Brain pericyte (primary cell): ENCODE measurements around the gene NHLRC2.

Experiments used
- DNase-seq: peaks from one replicate; pipeline ENCODE4 v3.0.0-alpha.2; 2012; ENCODE audit warnings: low read depth, low spot score

NHLRC2 gene

DNA sequence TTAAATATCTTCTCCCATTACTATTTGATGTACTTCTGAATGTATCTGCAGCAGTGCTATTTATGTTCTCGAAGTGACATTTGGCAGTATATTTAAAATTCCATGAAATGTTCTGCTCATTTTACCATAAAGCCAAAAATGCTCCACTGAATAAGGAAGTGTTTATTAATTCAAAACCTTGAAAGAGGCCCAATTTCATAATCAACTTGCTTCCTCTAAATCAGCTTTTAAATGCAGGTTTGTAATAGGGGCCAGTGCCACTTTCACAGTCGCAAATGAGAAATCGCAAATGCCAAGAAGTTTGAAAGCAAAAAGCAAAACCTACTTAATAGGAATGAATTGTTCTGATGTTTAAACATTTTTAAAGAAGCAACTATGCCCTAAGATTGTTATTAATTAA is 11.4 kb downstream of the NHLRC2 start:
- DNase-seq, result no peak

DNA sequence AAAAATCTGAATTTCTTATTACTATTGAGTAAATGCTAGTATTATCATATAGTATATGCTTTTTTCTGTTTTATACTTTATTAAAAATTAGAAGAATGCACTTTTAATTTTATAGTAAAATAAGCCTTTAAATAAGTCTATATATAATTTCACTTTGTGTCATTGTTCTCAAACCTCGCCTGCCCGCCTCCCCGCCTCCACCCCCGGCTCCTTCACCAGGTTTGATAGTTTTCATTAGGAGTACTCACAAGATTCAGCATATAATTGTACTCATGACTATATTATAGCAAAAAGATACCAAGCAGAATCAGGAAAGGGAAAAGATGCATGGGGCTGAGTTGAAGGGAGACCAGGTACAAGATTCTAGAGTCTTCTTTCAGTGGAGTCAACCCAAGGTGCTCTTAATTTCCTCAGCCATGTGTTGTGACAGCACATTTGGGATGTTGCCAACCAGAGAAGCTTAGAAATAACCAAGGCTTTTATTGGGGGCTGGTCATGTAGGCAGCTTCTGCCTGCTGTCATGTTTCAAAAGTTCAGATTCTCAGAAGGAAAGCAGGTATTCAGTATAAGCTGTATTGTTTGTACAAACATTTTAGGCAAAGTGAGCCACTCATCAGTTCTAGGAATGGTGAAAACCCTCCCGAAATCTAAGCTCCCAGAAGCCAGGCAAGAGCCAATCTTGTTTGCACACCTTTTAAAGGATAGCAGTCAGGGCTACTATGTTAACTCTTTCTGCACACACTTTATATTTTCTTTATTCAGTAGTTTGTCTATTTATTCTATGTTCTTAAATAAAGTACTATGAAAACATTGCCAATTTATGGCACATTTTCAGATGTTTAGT is 12.3 kb downstream of the NHLRC2 start:
- DNase-seq, result no peak

DNA sequence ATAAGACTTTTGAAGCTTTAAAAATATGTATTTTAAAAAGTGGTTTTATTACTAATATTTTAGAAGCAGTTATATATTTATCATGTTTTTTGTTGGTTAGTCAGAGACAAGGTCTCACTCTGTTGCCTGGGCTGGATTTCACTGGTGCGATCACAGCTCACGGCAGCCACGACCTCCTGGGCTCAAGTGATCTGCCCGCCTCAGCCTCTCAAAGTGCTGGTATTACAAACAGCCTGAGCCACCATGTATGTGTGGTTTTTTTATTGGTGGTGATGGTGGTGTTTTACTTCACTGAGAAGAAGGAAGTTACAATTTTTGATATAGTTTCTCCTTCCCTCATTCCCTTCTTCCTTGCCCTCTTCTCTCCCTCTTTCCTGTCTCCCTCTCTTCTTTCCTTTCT is 13.4 kb downstream of the NHLRC2 start:
- no peak for DNase-seq

DNA sequence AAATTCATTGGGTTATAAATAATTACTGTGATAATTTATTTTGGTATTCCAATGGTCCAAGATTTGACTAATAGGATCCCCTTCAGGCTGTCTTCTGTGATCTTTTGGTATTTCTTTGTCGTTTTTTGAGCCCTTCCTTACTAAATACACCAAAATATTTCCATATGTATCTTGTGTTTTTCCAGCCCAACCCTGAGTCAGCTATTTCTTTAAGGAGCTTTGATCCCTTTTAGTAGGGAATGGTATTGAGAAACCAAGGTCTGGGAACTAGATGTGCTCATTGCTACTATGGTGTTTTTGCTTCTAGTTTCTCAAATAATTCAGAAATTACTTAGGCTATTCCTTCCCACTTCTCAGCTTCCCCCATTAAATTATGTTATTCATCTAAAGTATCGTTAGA is 15.3 kb downstream of the NHLRC2 start:
- DNase-seq, result no peak

DNA sequence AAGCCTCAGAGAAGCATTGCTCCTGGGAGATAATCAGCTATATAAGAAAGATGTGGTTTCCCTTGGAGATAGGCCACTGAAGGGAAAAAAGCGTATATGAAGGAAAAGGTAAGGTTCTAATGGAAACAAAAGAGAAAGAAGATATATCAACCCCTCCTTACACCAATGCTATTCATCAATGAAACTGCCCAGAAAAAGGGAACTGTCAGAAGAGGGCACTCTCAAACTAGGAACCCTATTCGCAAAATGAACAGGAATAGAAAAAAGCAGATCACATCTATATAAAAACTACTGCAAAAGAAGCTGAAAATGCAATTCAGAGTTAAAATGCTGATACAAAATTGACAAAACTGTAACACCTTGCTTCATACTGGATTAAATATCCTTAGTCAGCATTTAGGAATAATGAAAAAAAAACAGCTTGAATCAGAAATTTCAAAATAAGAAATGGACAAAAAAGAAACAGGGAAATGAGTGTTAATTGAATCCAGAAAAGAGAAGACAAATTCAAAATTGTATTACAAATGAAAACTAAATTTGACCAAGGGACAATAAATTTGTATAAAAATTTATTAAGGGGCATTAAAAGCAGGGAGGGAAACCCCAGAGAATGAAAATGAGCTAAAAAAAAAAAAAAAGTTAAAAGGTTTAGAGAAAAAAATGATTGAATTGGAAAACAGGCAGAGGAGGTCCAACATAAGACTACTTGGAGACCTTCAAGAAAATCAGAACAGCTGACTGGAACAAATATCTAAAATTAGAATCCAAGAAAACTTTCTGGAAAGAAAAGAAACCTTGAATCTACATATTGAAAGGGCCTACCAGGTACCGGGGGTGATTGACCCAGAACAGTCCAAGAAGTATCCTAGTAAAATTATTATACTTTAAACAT is 17.9 kb downstream of the NHLRC2 start:
- DNase-seq, result no peak

DNA sequence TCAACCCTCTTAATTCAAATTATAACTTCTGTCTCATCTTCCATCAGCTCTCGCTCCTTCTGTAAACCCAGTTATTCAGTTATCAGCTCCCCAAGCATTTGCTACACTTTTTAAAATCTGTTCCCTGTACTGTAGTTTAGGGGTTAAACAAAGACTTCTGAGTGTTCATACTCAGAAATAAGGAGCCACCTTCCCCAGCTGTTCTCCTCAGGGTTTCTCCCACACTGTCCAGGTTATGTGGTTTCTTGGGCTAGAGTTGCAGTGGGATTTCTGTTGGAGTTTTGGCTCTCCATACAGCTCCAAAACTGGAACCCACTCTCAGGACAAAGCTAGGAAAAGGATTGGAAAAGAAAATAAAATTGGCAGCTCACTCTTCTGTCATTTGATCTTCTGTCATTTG is 20.8 kb downstream of the NHLRC2 start:
- DNase-seq, result no peak

DNA sequence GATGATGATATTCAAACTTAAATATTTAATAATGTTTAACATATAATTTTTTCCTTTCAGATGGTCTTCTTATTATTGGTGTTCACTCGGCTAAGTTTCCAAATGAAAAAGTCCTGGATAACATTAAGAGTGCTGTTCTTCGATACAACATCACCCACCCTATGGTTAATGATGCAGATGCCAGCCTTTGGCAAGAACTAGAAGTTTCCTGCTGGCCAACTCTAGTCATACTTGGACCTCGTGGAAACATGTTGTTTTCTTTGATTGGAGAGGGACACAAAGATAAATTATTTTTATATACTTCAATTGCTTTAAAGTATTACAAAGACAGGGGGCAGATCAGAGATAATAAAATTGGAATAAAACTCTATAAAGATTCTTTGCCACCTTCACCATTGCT is 22.0 kb downstream of the NHLRC2 start:
- no peak for DNase-seq

DNA sequence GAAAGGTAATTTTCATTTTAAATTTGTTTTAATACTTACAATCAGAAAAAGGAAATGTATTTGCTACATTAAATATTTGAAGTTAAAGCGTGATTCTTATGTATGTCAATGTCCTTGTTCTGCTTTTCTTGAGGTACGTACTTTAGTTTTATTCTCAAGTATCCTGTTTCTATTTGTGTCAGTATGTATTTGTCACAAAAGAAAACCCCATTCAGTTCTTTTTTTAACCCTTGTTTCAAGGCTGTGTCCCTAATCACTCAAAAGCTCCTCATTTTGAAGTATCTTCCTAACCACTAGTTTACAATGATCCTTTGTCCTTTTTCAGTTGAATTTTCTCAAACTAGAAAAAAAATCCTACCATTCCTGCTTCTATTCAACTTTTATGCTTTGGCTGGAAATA is 25.2 kb downstream of the NHLRC2 start:
- DNase-seq, result no peak

DNA sequence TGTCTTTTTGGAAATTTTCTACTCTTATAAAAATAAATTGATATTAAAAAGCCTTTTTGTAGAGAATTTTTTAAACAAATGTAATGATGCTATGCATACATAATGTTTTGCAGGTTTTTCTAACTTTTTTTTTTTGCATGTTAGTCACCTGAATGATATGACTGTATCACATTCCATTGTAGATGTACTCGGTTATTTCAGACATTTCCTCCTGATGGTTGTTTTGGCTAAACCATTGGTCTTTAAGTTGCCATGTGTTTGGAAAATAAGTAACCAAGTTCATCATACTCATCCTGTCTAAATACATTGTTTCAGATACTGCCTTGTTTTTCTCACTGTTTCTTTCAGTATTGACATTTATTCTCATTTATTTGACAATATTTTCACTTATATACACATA is 25.8 kb downstream of the NHLRC2 start:
- DNase-seq, result no peak

DNA sequence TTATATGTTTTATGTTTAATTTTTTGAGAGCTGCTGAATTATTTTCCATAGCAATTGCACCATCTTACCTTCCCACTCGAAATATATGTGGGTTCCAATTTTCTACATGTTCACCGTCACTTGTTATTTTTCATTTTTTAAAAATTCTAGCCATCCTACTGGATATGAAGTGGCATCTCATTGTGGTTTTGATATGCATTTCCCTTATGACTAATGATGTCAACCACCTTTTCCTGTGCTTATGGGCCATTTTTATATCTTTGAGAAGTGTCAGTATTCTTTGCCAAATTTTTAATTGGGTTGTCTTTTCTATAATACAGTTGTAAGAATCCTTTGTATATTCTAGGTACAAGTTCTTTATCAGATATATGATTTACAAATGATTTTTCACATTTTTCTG is 27.8 kb downstream of the NHLRC2 start:
- no peak for DNase-seq

DNA sequence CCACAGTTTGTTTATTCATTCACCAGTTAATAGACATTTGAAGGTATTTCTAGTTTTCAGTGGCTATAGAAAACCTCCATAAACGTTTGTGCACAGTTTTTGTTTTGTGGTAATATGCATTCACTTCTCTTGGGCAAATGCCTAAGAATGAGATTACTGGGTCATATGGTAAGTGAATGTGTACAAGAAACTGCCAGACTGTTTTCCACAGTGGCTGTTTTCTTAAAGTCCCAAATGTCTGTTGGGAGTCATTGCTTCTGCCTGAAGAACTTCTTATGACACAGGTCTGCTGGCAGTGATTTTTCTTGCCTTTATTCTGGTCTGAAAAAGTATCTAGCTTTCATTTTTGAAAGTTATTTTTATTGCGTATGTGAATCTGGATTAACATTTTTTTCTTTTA is 35.5 kb downstream of the NHLRC2 start:
- no peak for DNase-seq

DNA sequence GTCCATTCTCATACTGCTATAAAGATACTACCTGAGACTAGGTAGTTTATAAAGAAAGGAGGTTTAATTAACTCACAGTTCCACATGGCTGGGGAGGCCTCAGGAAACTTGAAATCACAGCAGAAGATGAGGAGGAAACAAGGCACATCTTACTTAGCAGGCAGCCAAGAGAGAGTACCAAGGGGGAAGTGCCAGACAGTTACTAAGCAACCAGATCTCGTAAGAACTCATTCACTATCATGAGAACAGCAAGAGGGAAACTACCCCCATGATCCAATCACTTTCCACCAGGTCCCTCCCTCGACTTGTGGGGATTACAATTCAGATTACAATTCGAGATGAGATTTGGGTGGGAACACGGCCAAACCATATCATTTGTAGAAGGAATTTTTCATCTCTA is 36.3 kb downstream of the NHLRC2 start:
- DNase-seq, result no peak

DNA sequence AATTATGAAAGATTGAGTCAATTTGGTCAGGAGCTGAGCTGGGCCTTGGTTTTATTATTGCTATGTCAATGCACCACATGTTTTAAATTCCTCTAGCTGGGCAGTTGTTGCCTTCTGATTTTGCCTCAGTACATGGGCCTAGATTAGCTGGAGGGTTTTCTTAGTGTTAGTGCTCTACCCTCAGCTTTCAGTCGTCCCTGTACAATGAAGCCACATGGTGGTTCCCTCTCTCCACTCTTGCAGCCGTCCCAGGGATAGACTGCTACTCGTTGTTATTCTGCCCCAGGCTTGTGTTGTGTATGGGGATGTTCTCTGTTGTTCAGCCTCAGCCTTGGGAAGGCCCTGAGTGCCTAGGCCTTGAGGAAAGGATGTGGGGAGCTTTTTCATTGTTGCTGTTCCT is 37.0 kb downstream of the NHLRC2 start:
- DNase-seq, result no peak

DNA sequence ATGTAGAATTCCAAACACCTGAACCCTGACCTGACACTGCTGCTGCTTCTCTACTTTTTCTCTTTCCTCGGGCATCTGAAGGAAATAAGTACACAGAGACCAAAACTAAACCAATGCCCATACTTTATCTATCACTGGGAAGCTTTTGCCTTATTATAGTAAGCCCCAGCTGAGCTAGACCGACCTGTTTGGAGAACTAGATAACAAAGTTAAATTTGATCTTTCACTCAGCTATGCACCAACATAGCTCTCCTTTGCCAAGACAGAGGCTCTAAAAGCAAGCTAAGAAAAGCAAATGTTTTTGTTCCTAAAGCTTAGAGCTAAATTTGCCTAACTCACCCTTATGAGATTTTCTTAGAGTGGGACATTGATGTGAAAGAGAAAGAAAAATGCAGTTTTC is 39.1 kb downstream of the NHLRC2 start:
- no peak for DNase-seq

DNA sequence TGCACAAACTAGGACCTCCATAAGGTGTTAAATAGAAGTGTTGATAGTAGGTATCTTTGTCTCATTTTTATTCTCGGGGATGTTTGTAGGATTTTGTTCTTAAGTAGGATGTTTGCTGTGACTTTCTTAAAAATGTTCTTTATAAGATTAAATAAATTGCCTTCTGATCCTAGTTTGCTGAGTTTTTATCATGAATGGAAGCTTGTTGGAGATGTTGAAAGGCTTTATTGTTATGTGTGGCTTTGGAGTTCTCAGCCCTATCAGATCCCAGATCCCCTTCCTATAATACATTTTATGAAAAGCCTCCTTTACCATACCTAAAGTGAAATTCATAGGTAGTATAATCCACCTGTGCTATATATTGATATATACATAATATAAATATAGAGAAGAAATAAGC is 40.1 kb downstream of the NHLRC2 start:
- no peak for DNase-seq

DNA sequence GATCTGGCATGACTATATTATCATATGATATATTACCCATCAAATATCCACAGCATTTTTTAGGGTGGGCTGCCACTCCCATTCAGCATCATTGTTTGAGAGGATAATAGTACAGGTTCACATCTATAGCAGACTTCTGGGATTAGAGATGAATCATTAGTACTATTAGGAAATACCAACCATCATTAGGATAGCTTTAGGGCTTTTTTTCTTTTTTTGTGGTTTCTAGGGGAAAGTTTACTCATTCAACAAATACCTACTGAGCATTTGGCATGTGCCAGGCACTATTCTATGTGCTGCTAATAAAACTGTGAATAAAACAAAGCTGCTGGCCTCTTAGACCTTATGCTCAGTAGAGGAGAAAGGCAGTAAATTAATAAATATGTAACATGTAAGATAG is 40.6 kb downstream of the NHLRC2 start:
- DNase-seq, result no peak

DNA sequence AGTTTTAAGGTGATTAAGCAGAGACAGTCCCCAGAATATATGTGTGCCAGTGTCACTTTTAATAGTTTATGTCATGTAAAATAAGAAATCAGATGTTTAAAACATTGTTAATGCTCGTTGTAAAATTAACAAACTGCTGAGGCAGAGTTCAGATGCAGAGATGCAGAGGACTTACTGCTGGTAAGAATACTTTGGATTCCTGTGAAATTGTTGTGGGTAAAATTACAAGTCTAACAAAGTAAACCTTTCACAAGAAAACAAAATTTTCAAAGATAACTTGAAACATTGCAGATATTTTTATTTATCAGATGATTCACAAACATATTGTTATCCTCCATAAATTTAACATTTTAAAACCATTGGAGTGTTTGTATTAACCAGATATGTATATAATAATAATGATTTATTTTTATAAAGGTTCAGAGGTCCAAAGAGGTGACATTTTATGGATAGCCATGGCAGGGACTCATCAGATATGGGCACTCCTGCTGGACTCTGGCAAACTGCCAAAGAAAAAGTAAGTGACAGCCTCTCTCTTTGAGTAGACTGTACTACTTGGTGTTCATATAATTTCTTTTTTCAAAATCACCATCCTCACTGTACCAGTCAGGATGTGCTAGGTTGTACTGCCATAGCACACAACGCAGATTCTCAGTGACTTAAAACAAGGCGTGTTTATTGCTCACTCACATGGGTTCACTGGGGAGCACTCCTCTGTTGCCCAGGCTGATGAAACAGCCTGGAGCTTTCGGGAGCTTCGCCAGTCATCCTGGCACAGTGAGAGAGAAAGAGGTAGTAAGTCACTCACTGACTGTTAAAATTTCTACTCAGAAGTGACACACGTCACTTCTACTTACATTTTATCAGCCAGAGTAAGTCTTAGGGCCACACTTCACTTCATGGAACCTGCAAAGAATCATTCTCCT is 43.5 kb downstream of the NHLRC2 start:
- no peak for DNase-seq

DNA sequence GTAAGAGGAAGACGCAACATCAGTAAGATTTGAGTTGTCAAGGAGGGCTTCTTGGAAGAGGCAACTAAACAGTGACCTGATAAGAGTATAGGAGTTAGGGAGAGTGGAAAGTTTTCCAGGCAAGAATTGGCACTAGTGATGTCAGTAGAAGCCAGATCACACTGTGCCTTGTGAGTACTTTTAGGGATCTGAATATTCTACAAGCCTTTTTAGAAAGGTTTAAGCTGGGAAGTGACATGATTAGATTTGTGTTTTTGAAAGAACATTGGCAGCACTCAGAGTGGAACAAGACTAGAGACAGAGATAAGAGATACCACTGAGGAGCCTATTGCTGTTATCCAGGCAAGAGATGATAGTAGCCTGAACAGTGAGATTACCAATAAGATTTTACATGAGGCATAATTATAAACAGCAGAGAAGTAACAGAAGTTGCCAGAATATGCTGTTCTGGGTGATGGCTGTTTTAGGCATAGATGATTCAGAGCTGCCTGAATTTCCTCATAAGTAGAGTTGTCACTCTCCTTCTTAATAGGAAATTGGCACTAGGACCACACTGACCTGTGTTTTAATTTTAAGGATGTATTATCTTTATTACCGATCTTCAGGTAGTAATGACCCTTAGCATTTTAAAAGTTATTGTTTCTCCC is 45.6 kb downstream of the NHLRC2 start:
- no peak for DNase-seq

DNA sequence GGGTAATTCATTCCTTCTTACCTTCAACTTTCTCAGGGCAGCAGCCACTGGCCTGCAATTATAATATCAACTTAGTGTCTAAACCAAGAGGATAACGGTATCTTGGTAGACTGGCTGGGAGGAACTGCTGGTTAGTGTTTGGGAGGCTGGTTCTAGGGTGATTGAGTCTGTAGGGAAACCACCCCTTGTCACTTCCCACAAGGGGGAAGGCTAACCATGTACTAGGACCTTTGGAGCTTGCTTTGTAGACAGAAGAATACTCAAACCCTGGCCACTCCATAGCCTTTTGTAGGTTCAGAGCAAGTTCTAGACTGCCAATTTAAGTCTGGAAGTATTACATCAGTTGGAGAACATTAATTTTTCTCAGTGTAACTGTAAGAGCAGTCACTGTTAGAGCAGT is 51.3 kb downstream of the NHLRC2 start:
- no peak for DNase-seq

DNA sequence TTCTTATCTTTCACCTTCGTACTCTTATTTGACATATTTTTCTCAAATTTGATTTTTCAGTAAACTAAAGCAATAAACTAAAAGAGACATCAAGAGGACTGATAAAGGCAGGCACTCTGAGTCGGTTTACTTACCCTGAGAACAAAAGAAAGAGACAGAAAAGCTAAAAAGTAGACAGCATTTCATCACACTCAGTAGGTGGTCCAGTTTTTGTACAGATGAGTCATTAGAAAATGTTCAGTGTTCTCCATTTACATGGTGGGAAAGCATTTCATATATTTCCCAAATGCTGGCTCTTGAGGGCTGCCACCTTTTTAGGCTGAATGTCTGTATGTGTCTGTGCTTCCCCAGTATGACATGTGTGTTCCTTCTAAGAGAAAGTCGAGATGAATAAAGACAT is 52.7 kb downstream of the NHLRC2 start:
- peak; percentile 83 for DNase-seq

DNA sequence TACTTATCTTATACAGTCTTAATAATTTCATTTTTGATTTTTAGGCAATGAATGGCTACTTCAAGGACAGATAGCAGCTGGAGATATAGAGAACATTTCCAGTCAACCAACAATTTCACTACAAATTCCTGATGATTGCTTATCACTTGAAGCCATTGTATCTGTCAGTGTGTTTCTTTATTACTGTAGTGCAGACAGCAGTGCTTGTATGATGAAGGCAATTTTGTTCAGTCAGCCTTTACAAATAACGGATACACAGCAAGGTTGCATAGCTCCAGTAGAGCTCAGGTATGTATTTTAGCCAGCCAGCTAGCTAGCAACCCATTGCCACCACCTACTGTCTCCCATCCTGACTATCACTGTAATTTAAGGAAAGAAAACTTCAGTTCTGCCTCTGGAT is 53.8 kb downstream of the NHLRC2 start:
- DNase-seq, result no peak
